Activated CD4-positive, alpha-beta T cell treated with anti-CD3 and anti-CD28 coated beads, Interleukin-2, amount 50 U/mL, for 48 hours (primary cell): ENCODE results near the gene PPP1R3A.

Source experiments
- DNase-seq, 2 experiments: peaks; one replicate each; pipeline ENCODE4 v3.0.0-alpha.2; 2020

PPP1R3A gene

DNA sequence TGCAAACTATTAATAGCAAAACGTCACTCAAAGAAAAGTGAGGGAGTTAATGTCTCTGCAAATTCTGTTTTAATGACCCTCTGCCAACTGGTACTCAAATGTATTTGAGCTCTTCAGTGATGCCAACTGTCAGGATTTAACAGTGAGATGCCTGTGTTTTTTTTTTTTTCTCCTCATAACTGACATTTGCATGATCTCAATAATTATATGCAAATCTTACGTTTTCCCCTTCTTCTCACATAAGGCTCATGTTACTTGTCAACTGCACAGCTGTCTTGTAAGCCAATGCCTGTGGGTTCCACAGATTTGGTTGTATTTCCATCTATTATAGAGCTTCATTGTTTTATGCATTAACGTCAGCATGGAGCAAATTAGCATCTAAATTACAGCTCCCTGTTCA, 38.2 kb downstream of the PPP1R3A start:
- DNase-seq = no peak

DNA sequence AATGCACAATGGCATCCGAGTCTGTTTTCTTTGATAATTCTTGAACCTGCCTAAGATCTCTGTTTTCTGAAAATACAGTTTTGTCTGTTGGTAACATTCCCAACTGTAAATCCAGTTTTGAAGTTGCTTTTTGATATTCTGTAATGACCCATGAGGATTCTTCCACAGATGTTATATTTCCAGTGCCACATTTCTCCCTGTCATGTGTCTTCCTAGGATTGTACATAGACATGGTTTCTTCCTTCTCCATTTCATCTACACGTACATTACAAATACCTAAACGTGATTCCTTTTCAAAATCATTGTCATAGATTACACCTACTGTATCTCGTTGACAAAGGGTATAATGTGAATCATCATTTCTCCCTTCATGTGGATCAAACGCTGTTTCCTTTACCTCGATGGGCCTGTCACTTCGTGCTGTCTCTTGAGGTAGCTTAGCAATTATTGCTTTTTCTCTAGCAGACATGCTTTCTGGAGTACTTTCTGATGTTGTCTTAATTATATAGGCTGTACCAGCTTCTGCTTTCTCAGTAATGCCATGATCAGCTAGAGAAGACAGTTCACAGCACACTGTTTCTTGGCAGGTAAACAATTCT, 40.3 kb downstream of the PPP1R3A start:
- DNase-seq = no peak

DNA sequence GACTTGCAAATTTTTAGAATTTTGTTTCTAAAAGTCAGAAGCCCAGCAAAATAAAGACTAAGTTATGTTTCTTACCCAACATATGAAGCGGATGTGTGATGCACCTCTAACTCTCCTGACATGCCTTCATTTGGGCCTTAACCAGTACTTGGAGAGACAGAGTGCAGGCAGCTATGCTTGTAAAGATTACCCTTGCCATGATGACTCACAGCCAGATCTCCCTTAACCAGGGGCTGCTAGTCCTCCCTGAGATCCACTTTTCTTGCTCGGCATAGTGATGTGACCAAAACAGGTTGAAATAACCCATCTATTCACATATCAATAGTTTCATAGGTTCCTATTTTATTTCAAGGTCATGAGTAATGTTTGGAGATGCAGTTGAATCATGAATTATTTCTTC, 43.6 kb downstream of the PPP1R3A start:
- DNase-seq = no peak

DNA sequence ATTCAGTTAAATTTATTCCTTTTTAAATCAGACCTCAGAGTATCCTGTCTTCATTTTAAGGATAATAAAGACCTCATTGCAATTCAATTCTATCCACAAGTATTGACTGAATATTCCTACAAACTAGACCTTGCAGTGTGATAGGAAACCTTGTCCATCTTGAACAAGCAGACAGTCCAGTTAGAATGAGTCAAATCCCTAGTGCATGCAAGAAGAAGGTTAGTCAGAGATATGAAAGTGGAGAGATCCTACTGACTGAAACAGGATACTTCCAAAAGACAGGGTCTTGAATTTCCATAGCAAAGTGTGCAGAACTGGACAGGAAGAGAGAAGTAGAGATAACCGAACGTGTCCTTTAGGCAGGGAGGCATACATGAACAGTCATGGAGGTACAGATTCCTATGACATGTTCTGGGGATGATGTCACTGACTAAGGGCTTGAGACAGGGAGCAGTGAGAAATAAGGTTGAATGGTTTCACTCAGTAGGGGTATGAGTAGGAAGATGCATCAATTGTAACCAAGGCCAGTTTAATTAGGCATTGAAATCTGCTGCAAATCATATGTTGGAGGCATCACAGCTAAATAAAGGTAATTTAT, 45.2 kb downstream of the PPP1R3A start:
- no peak for DNase-seq

DNA sequence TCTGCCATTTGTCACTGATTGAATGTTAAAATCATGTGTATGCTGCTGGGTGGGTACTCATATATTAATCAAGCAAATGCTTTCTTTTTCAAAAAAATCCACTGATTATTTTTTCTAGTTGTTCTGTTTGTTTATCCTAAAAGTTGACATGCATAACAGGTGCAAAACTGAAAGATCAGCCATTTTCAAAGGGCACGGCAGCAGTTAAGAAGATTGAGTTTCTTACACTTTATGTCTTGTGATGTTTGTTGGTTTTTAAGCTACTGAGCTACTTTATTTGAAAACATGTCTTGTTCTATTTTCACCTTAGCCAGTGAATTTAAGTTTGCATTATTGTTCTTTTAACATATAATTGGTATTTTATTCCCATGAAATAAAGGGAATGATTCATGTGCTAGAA, 45.8 kb downstream of the PPP1R3A start:
- no peak for DNase-seq

DNA sequence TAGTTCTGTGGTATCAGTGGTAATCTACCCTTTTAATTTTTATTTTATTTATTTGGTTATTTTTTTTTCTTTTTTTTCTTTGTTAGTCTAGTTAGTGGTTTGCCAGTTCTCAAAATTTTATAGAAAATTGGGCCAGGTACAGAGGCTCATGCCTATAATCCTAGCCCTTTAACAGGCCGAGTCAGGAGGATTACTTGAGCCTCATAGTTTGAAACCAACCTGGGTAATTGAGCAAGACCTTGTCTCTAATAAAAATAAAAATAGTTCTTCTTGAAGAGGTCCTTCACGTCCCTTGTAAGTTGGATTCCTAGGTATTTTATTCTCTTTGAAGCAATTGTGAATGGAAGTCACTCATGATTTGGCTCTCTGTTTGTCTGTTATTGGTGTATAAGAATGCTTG, 51.5 kb downstream of the PPP1R3A start:
- DNase-seq = no peak

DNA sequence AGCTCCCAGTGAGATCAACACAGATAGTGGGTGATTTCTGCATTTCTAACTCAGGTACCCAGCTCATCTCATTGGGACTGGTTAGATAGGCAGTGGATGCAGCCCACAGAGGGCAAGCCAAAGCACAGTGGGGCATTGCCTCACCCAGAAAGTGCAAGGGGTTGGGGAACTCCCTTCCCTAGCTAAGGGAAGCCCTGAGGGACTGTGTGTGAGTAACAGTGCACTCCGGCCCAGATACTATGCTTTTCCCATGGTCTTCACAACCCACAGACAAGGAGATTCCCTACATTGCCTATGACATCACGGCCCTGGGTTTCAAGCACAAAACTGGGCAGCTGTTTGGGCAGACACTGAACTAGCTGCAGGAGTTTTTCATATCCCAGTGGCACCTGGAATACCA, 62.8 kb downstream of the PPP1R3A start:
- no peak for DNase-seq

DNA sequence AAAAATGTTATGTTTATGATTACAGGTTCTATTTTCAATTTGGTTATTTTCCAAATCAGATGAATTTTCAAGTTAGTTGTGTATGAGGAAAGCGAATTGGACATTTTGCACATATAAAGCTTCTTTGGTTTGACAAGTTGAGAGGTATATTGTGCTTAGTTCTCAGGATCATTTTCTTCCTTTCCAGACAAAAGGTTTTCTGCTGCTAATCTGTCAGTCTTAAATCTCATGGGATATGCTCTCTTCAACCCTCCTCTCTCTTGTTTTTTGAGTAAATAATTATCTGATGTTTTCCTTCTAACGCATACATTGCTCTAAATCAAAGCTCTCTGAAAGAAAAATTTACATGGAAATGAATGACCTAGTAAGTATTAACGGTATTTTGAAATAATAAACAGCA, 77.9 kb downstream of the PPP1R3A start:
- no peak for DNase-seq

DNA sequence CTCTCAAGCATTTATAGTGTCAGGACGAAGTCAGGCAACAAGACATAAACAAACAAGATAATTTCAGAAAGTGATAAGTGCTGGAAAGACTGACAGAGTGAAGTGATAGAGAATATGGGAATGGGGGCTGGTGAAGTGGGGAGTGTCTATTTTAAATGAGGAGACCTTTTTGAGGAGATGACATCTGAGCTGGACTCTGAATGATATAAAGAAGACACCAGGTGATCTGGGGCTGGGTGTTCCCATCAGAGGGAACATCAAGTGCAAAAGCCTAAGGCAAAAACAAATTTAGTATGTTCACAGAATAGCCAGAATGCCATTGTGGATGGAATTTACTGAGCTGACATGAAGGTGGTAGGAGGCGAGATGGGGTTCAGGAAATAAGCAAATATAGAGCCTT, 83.4 kb downstream of the PPP1R3A start:
- DNase-seq = no peak

DNA sequence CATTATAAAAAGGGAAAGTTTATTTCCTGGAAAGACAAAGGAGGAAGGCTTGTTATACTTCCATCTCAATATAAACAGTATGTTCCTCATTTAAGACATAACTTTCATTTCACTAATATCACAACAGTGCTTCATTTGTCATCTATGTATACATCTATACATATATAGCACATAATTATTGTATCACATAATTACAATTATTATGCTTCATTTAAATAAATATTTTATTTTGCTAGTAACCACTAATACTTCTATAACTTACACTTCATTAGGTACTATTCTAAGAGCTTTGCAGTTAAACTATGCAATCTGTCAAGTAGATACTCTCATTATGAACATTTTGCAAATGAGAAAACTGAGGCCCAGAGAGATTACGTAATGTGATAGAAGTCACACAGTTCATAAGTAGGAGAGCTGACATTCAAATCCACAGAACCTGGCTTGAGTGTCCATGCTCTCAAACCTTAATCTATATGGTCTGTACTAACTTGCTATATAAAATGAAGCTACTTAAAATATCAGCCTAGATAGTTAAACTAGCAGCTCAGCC, 86.5 kb downstream of the PPP1R3A start:
- DNase-seq = no peak

DNA sequence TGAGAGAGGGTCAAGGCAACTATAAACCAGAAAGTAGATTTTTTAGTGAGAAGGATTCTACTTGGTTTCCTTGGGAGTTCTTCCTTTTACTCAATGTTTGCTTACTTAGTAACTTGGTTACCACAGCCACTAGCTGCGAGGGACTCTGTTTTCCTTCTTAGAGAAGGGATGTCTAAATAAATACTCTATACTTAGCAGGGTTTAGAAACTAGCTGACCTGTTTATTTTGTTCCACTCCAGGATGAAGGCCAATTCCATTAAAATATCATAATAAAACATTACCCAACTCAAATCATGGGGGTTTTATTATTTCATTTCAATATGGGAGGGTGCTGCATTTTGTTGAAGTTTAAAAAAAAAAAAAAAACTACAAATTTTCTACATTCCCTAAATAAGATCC, 87.3 kb downstream of the PPP1R3A start:
- no peak for DNase-seq

DNA sequence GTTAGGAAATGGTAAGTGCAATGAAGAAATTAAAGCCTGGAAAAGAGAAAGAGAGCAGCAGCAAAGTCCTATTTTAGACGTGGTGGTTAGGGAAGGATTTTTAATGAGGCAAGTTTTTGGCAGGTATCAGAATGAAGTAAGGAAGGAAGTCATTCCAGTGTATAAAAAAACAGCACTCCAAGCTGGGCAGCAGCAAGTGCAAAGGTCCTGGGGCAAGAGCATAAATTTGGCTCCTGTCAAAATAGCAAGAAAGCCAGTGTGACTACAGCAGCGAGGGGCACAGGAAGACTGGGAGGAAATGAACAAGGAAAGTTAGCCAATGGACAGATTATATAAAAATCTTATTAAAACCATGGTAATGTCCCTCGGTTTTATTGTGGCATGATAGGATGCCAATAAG, 90.2 kb downstream of the PPP1R3A start:
- DNase-seq = no peak
